T-cell (primary cell): ENCODE data around the gene DHX58. TPM values are rescaled to one million over a fixed set of nuclear protein-coding genes. Genes with fewer than 3 reads are reported as not detected.

ENCODE experiments used
- ATAC-seq, 4 experiments: fragments of 200-7000 bp in 3 of 4; fragments of 150-1000 bp in 1 of 4; cut with Tn5 transposase; replicated peaks in 1 of 4; 1 replicate in 3 of 4; 2 replicates in 1 of 4; pipeline ENCODE4 v1.10.0; 2021; ENCODE audit warnings: moderate library complexity in 3 of 4, mild to moderate bottlenecking in 2 of 4, moderate number of reproducible peaks in 1 of 4
- CTCF ChIA-PET, 2 donors: fragments of 300-600 bp; sonication (Branson Sonifier 250); formaldehyde crosslinking; loops; one replicate each; lab custom pipeline; 2022; ENCODE audit warnings: antibody characterized with exemption in 2 of 2; lab: Charles Lee
- POLR2A ChIA-PET, 2 donors: fragments of 300-600 bp; sonication (Branson Sonifier 250); formaldehyde crosslinking; loops; one replicate each; lab custom pipeline; 2022; ENCODE audit warnings: antibody characterized with exemption in 2 of 2; lab: Charles Lee
- DNase-seq, 35 experiments: peaks; one replicate each; pipeline versions ENCODE4 v3.0.0 to v3.0.0-alpha.2; 2013 to 2023
- H3K27ac ChIP-seq: one replicate; pipeline ENCODE4 v1.5.1; 2013; ENCODE audit warnings: low read length
- H3K27me3 ChIP-seq, 2 experiments: replicated peaks in 1 of 2; 1 replicate in 1 of 2; 2 replicates in 1 of 2; pipeline versions ENCODE4 v1.6.1 to v1.7.0; 2013; ENCODE audit warnings: low read length in 1 of 2, mixed read lengths in 1 of 2; ENCODE audit not compliant: control insufficient read depth in 2 of 2, insufficient read depth in 2 of 2; ENCODE audit errors: extremely low read depth in 1 of 2
- H3K36me3 ChIP-seq, 2 donors: 1 replicate in 1 of 2; 2 replicates in 1 of 2; pipeline versions ENCODE4 v1.6.1 to v1.7.0; 2013; ENCODE audit warnings: low read length in 1 of 2; ENCODE audit not compliant: control insufficient read depth in 2 of 2, insufficient read depth in 1 of 2; ENCODE audit errors: extremely low read depth in 1 of 2
- H3K4me1 ChIP-seq, 2 experiments: 1 replicate in 1 of 2; 2 replicates in 1 of 2; pipeline versions ENCODE4 v1.6.1 to v1.7.0; 2013; ENCODE audit warnings: low read length in 2 of 2, mixed read lengths in 1 of 2; ENCODE audit not compliant: insufficient read depth in 2 of 2, control insufficient read depth in 1 of 2; ENCODE audit errors: extremely low read depth in 1 of 2
- H3K4me3 ChIP-seq, 2 donors: 1 replicate in 1 of 2; 2 replicates in 1 of 2; pipeline versions ENCODE4 v1.5.1 to v1.7.0; 2013; ENCODE audit warnings: mild to moderate bottlenecking in 2 of 2, low read length in 1 of 2, moderate library complexity in 1 of 2; ENCODE audit not compliant: control insufficient read depth in 1 of 2; ENCODE audit errors: extremely low read depth in 1 of 2
- H3K9me3 ChIP-seq: 2 replicates; pipeline ENCODE4 v1.7.0; 2013
- H3K27ac Mint-ChIP-seq, 2 donors: one replicate each; pipeline ENCODE4 v1.8.0; 2020 to 2021; ENCODE audit warnings: mild to moderate bottlenecking in 2 of 2, mixed read lengths in 2 of 2
- H3K27me3 Mint-ChIP-seq, 2 donors: one replicate each; pipeline ENCODE4 v1.8.0; 2021 to 2022; ENCODE audit warnings: mixed read lengths in 2 of 2
- H3K36me3 Mint-ChIP-seq: one replicate; pipeline ENCODE4 v1.8.0; 2021; ENCODE audit warnings: mixed read lengths
- H3K4me1 Mint-ChIP-seq, 3 donors: one replicate each; pipeline ENCODE4 v1.8.0; 2020 to 2022; ENCODE audit warnings: mixed read lengths in 3 of 3, mild to moderate bottlenecking in 1 of 3
- H3K4me3 Mint-ChIP-seq, 3 donors: one replicate each; pipeline ENCODE4 v1.8.0; 2020 to 2022; ENCODE audit warnings: mild to moderate bottlenecking in 3 of 3, mixed read lengths in 3 of 3, moderate library complexity in 3 of 3
- H3K9me3 Mint-ChIP-seq, 3 donors: one replicate each; pipeline ENCODE4 v1.8.0; 2020 to 2022; ENCODE audit warnings: mixed read lengths in 3 of 3
- WGBS: methylation state at CpG from one replicate; pipeline ENCODE4 v1.1.5; 2013; ENCODE audit warnings: missing lambda C conversion rate; ENCODE audit not compliant: insufficient coverage; 5-methylcytosine and 5-hydroxymethylcytosine counted together
- total RNA-seq, 35 experiments: library from RNA in 6 of 35; stranded (reverse) in 6 of 35; fragments of 120-200 nt in 1 of 35; gene quantifications; one replicate each; pipeline versions ENCODE4 v1.2.1 to v1.2.4 and lab custom pipeline; 2013 to 2026

The DHX58 gene
- total RNA-seq, 5 donors from 2014 or later (not counting 1 experiment from before 2014, with no cell fraction given) = 38.2 to 63.0 (median 41.7) TPM

- no peak for ATAC-seq
- Histone ChIP-seq H3K36me3 (peaks cover 3 to 31% of the 10 kb centered on the region in 2 donors), H3K4me3 (no peak overlapping the region), H3K27ac (no peak overlapping the region), H3K9me3 (no peaks in the 10 kb centered on the region), H3K4me1 (peaks cover 28 to 54% of the 10 kb centered on the region in 2 experiments), H3K27me3 (no peaks in the 10 kb centered on the region)
- peaks cover 11% of the 10 kb centered on the region for H3K36me3 Mint-ChIP-seq
- WGBS = no CpG with 5 or more reads among the region's 3 CpGs
- no peak overlapping the region for H3K4me3 Mint-ChIP-seq
- ChIA-PET POLR2A (no interaction called here), CTCF (interaction anchor here in 1 of 2 donors (0.5 kb wide), 1 partner anchor 125 kb away, joined by 4 read pairs; no protein-coding TSS in a partner anchor)
- H3K27me3 Mint-ChIP-seq = no peaks in the 10 kb centered on the region
- DNase-seq = no peak
- H3K27ac Mint-ChIP-seq = peak overlapping the region; percentile 71 to 84
- H3K4me1 Mint-ChIP-seq = peaks cover 38 to 79% (median 78%) of the 10 kb centered on the region in 3 donors
- no peaks in the 10 kb centered on the region for H3K9me3 Mint-ChIP-seq
Measured at GRCh38 chr17:42136654-42137051, 24.1 kb upstream of the DHX58 start.

- POLR2A ChIA-PET = interaction anchor here in 1 of 2 donors (0.5 kb wide), 1 partner anchor 15 kb away, joined by 6 read pairs; the partner anchor contains the start of gene KAT2A
- Histone ChIP-seq H3K36me3 (peaks cover 0 to 30% of the 10 kb centered on the region in 2 donors), H3K27ac (no peak overlapping the region), H3K9me3 (no peaks in the 10 kb centered on the region), H3K27me3 (no peaks in the 10 kb centered on the region), H3K4me3 (no peak overlapping the region), H3K4me1 (peaks cover 28 to 54% of the 10 kb centered on the region in 2 experiments)
- ATAC-seq = no peak
- Mint-ChIP-seq H3K27ac (peak overlapping the region; percentile 84 to 89), H3K4me3 (peak overlapping the region in 1 of 3 donors; percentile 56), H3K27me3 (no peaks in the 10 kb centered on the region), H3K36me3 (peaks cover 9% of the 10 kb centered on the region), H3K9me3 (no peaks in the 10 kb centered on the region), H3K4me1 (peaks cover 44 to 79% (median 76%) of the 10 kb centered on the region in 3 donors)
- DNase-seq = peak in 1 of 35 experiments; percentile 19
- 77% methylated on average over 9 of the region's 15 CpGs for WGBS
- CTCF ChIA-PET = interaction anchor here (0.6 to 1.0 kb wide), 2 partner anchors 18 to 668 kb away, joined by 3 read pairs; no protein-coding TSS in a partner anchor
Measured at GRCh38 chr17:42135664-42136653, 23.4 kb upstream of the DHX58 start.

- Histone ChIP-seq H3K9me3 (no peaks in the 10 kb centered on the region), H3K36me3 (peaks cover 4 to 37% of the 10 kb centered on the region in 2 donors), H3K4me3 (no peak overlapping the region), H3K4me1 (peaks cover 28 to 54% of the 10 kb centered on the region in 2 experiments), H3K27me3 (no peaks in the 10 kb centered on the region), H3K27ac (no peak overlapping the region)
- DNase-seq (no peak), ATAC-seq (no peak)
- peaks cover 15% of the 10 kb centered on the region for H3K36me3 Mint-ChIP-seq
- peak overlapping the region; percentile 84 to 89 for H3K27ac Mint-ChIP-seq
- no peak overlapping the region for H3K4me3 Mint-ChIP-seq
- ChIA-PET CTCF (interaction anchor here in 1 of 2 donors (1.0 kb wide), 1 partner anchor 17 kb away, joined by 3 read pairs; no protein-coding TSS in a partner anchor), POLR2A (no interaction called here)
- no peaks in the 10 kb centered on the region for H3K9me3 Mint-ChIP-seq
- H3K4me1 Mint-ChIP-seq = peaks cover 50 to 79% (median 76%) of the 10 kb centered on the region in 3 donors
- no peaks in the 10 kb centered on the region for H3K27me3 Mint-ChIP-seq
- 95% methylated on average over 3 of the region's 6 CpGs for WGBS
Measured at GRCh38 chr17:42135151-42135550, 22.6 kb upstream of the DHX58 start.

- peak; percentile 73 to 84 (median 79) for ATAC-seq
- H3K4me1 Mint-ChIP-seq = peaks cover 50 to 65% (median 61%) of the 10 kb centered on the region in 3 donors
- Histone ChIP-seq H3K36me3 (peaks cover 14 to 48% of the 10 kb centered on the region in 2 donors), H3K4me1 (peaks cover 28 to 40% of the 10 kb centered on the region in 2 experiments), H3K4me3 (no peak overlapping the region), H3K9me3 (no peaks in the 10 kb centered on the region), H3K27ac (peak overlapping the region; percentile 0), H3K27me3 (no peaks in the 10 kb centered on the region)
- peak overlapping the region in 1 of 3 donors; percentile 56 for H3K4me3 Mint-ChIP-seq
- peak overlapping the region; percentile 86 to 88 for H3K27ac Mint-ChIP-seq
- no peaks in the 10 kb centered on the region for H3K9me3 Mint-ChIP-seq
- WGBS = 38% methylated on average over 4 of the region's 4 CpGs
- ChIA-PET CTCF (no interaction called here), POLR2A (interaction anchor here in 1 of 2 donors (0.6 kb wide), 1 partner anchor 164 kb away, joined by 3 read pairs; no protein-coding TSS in a partner anchor)
- DNase-seq = peak in 31 of 35 experiments; percentile 23 to 80 (median 47)
- peaks cover 25% of the 10 kb centered on the region for H3K36me3 Mint-ChIP-seq
- H3K27me3 Mint-ChIP-seq = no peaks in the 10 kb centered on the region
Measured at GRCh38 chr17:42133461-42134041, 21.0 kb upstream of the DHX58 start.

- peak overlapping the region; percentile 86 to 88 for H3K27ac Mint-ChIP-seq
- H3K36me3 Mint-ChIP-seq = peaks cover 30% of the 10 kb centered on the region
- DNase-seq = peak in 2 of 35 experiments; percentile 20 to 23
- H3K36me3 ChIP-seq = peaks cover 16 to 55% of the 10 kb centered on the region in 2 donors
- H3K4me3 ChIP-seq = no peak overlapping the region
- H3K27me3 ChIP-seq = no peaks in the 10 kb centered on the region
- no peaks in the 10 kb centered on the region for H3K9me3 ChIP-seq
- CTCF ChIA-PET = no interaction called here
- peaks cover 28 to 40% of the 10 kb centered on the region in 2 experiments for H3K4me1 ChIP-seq
- POLR2A ChIA-PET = interaction anchor here in 1 of 2 donors (0.6 kb wide), 1 partner anchor 163 kb away, joined by 3 read pairs; no protein-coding TSS in a partner anchor
- no peak overlapping the region for H3K27ac ChIP-seq
- WGBS = 30% methylated on average over 3 of the region's 3 CpGs
- peak; percentile 27 to 46 (median 39) for ATAC-seq
- no peaks in the 10 kb centered on the region for H3K27me3 Mint-ChIP-seq
- H3K4me1 Mint-ChIP-seq = peaks cover 50 to 60% (median 55%) of the 10 kb centered on the region in 3 donors
- H3K9me3 Mint-ChIP-seq = no peaks in the 10 kb centered on the region
- H3K4me3 Mint-ChIP-seq = peak overlapping the region in 2 of 3 donors; percentile 7 to 56
Measured at GRCh38 chr17:42132941-42133340, 20.4 kb upstream of the DHX58 start.
